ENCODE data around the gene STMND1. TPM values are rescaled to one million over a fixed set of nuclear protein-coding genes. Genes with fewer than 3 reads are reported as not detected.

The STMND1 gene
- total RNA-seq, 4 donors from 2014 or later: not detected

GRCh38 chr6:17098538-17098937, 3.3 kb upstream of the STMND1 start:
- no peak for ATAC-seq (ENCODE audit: low FRiP score)
- DNase-seq (ENCODE audit: low spot score): no peak
- no peak for TF ChIP-seq CTCF (IDR thresholded peaks at IDR 0.05)

- DNase-seq (ENCODE audit: low spot score): no peak
- no peak for ATAC-seq (ENCODE audit: low FRiP score)
- no peak for TF ChIP-seq CTCF (IDR thresholded peaks at IDR 0.05)
Observed at GRCh38 chr6:17099401-17100059, 2.3 kb upstream of the STMND1 start.

GRCh38 chr6:17100806-17101205, 1.0 kb upstream of the STMND1 start:
- no peak for TF ChIP-seq CTCF (IDR thresholded peaks at IDR 0.05)
- DNase-seq (ENCODE audit: low spot score) (no peak), ATAC-seq (ENCODE audit: low FRiP score) (no peak)

GRCh38 chr6:17102258-17102870, 514 bp downstream of the STMND1 start:
- no peak for TF ChIP-seq CTCF (IDR thresholded peaks at IDR 0.05)
- DNase-seq (ENCODE audit: low spot score) (no peak), ATAC-seq (ENCODE audit: low FRiP score) (no peak)

GRCh38 chr6:17103715-17104114, 1.9 kb downstream of the STMND1 start:
- TF ChIP-seq CTCF (IDR thresholded peaks at IDR 0.05): no peak
- ATAC-seq (ENCODE audit: low FRiP score) (no peak), DNase-seq (ENCODE audit: low spot score) (no peak)

GRCh38 chr6:17107863-17108262, 6.0 kb downstream of the STMND1 start:
- ATAC-seq (ENCODE audit: low FRiP score): no peak
- TF ChIP-seq CTCF (IDR thresholded peaks at IDR 0.05): no peak
- no peak for DNase-seq (ENCODE audit: low spot score)
